ENCODE data around the gene GADL1. TPM values are rescaled to one million over a fixed set of nuclear protein-coding genes. Genes with fewer than 3 reads are reported as not detected.

GADL1 gene
- total and polyA plus RNA-seq, 2 experiments from 2014 or later = not detected

DNA sequence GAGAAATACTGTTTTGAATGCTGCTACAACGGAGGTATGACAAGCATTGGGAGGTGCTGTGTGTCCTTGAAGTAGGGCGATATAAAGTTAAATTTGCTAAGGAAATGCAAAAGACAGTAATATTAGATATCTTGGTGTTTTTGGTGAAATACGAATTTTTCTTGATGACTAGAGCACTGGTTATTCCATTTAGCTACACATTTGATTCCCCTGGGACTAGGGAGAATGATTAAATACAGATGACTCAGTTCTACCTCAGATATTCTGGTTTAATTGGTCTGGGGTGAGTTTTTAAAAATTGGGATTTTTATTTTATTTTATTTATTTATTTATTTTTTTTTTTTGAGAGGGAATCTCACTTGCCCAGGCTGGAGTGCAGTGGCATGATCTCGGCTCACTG is 18.7 kb upstream of the GADL1 start:
- Histone ChIP-seq H3K4me2 (ENCODE audit: unreplicated experiment) (no peak overlapping the region), H3K9me3 (ENCODE audit: low read depth) (no peaks in the 10 kb centered on the region)

DNA sequence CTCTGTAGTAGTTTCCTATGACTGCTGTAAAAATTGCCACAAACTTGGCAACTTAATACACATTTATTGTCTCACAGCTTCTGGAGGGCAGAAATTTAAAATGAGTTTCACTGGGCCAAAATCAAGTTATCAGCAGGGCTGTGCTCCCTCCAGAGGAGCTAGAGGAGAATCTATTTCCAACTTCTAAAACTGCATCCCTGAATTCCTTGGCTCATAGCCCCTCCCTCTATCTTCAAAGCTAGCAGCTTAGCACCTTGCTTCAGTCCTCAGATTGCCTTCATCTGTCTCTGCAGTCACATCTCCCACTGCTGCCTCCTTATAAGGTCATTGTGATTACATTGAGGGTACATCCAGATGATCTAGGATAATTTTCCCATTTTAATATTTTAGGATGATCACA is 17.8 kb upstream of the GADL1 start:
- Histone ChIP-seq H3K9me2 (ENCODE audit: insufficient read depth) (no peaks in the 10 kb centered on the region), H3K27ac (no peak overlapping the region), H3K79me2 (ENCODE audit: insufficient read depth) (no peaks in the 10 kb centered on the region), H3K4me3 (no peak overlapping the region), H3K27me3 (replicated peaks; ENCODE audit: insufficient read depth) (no peaks in the 10 kb centered on the region), H3F3A (ENCODE audit: insufficient read depth) (peaks cover 43% of the 10 kb centered on the region), H2AFZ (no peak overlapping the region), H3K4me2 (ENCODE audit: unreplicated experiment) (no peak overlapping the region), H3K9me3 (ENCODE audit: low read depth) (no peaks in the 10 kb centered on the region), H4K20me1 (ENCODE audit: insufficient read depth) (no peaks in the 10 kb centered on the region), H3K4me1 (ENCODE audit: insufficient read depth) (peaks cover 42% of the 10 kb centered on the region), H3K36me3 (ENCODE audit: low read depth) (no peaks in the 10 kb centered on the region), H3K9ac (no peak overlapping the region)
- no peak for DNase-seq
- TF ChIP-seq EZH2phosphoT487 (IDR thresholded peaks at IDR 0.05; ENCODE audit: insufficient read depth, low read depth) (no peak), EZH2 (IDR thresholded peaks at IDR 0.05; ENCODE audit: insufficient read depth, poor library complexity, severe bottlenecking) (no peak)
- in situ Hi-C loops (cut with MboI) = no loop called here

More for the DNA sequence above, 18.7 kb upstream of the GADL1 start:
- Histone ChIP-seq H4K20me1 (ENCODE audit: insufficient read depth) (no peaks in the 10 kb centered on the region), H3F3A (ENCODE audit: insufficient read depth) (peaks cover 43% of the 10 kb centered on the region), H3K4me1 (ENCODE audit: insufficient read depth) (peaks cover 42% of the 10 kb centered on the region), H3K27me3 (replicated peaks; ENCODE audit: insufficient read depth) (no peaks in the 10 kb centered on the region), H3K27ac (no peak overlapping the region), H3K9me2 (ENCODE audit: insufficient read depth) (no peaks in the 10 kb centered on the region), H3K79me2 (ENCODE audit: insufficient read depth) (no peaks in the 10 kb centered on the region), H3K36me3 (ENCODE audit: low read depth) (no peaks in the 10 kb centered on the region), H2AFZ (no peak overlapping the region), H3K4me3 (no peak overlapping the region), H3K9ac (no peak overlapping the region)
- WGBS, 2 experiments (ENCODE audit: low coverage in 1 of 2, low lambda C conversion rate in 2 of 2, missing lambda C conversion rate in 2 of 2) = 26 to 38% methylated on average over 3 to 4 of the region's 4 CpGs
- TF ChIP-seq EZH2 (IDR thresholded peaks at IDR 0.05; ENCODE audit: insufficient read depth, poor library complexity, severe bottlenecking) (no peak), EZH2phosphoT487 (IDR thresholded peaks at IDR 0.05; ENCODE audit: insufficient read depth, low read depth) (no peak)
- peak; percentile 79 for DNase-seq
- in situ Hi-C loops (cut with MboI) = no loop called here

DNA sequence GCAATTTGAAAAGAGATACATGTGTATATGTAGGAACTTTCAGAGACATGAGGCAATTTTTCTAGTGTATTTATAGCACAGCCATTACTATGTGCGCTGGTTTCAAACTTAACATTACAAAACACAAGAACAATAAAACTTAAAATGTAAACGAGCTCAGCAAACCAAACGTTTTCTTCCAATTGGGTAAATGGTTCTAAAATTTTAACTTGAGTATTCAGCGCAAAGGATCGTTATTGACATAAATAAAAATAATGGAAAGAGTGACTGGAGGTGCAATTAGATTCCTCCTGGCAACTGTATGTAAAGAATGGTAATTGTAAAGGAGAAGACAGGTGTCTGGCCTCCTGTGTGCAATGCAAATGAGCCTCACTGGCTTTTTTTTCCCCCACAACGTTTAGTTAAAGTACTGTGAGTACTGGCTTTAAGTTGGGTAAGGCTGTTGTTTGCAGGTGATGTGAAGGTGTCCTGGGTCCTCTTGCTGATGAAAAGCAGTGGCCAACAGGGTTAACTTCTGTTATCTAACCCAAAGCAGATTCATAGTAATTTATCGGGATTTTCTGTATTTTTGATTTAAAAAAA is 14.1 kb upstream of the GADL1 start:
- no peaks in the 10 kb centered on the region for H3K27me3 ChIP-seq (replicated peaks; ENCODE audit: insufficient read depth)

DNA sequence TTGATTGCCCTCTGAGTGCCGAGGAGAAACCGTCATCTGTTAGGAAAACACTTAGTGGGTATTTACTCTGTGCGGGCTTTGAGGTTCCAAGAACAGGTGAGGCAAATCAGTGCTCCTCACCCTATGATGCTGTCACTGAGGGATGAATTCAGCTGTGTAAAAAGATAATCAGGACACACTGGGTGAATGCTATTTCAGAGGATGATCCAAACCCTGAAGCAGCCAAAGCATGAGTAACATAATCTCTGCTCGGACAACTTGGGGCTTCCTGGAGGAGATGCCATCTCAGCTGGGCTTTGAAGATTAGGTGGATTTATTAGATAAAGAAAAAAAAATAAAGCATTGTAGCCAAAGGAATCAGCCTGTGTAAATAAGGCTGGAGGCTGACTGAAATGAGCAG is 10.5 kb upstream of the GADL1 start:
- in situ Hi-C loops (cut with MboI) = no loop called here
- Histone ChIP-seq H3K27ac (no peak overlapping the region), H2AFZ (no peak overlapping the region), H4K20me1 (ENCODE audit: insufficient read depth) (no peaks in the 10 kb centered on the region), H3F3A (ENCODE audit: insufficient read depth) (peaks cover 5% of the 10 kb centered on the region; the same call in 1 of the 2 replicates), H3K36me3 (ENCODE audit: low read depth) (no peaks in the 10 kb centered on the region), H3K9me2 (ENCODE audit: insufficient read depth) (no peaks in the 10 kb centered on the region), H3K4me1 (ENCODE audit: insufficient read depth) (no peaks in the 10 kb centered on the region), H3K79me2 (ENCODE audit: insufficient read depth) (no peaks in the 10 kb centered on the region), H3K9me3 (ENCODE audit: low read depth) (no peaks in the 10 kb centered on the region), H3K9ac (no peak overlapping the region), H3K4me2 (ENCODE audit: unreplicated experiment) (no peak overlapping the region), H3K4me3 (no peak overlapping the region), H3K27me3 (replicated peaks; ENCODE audit: insufficient read depth) (no peaks in the 10 kb centered on the region)
- no peak for TF ChIP-seq EZH2phosphoT487 (IDR thresholded peaks at IDR 0.05; ENCODE audit: insufficient read depth, low read depth)
- peak; percentile 57 for DNase-seq
- WGBS, 2 experiments (ENCODE audit: low coverage in 1 of 2, low lambda C conversion rate in 2 of 2, missing lambda C conversion rate in 2 of 2) = 72 to 77% methylated on average over 4 of the region's 4 CpGs

More for the DNA sequence above, 14.1 kb upstream of the GADL1 start:
- Histone ChIP-seq H3K27ac (no peak overlapping the region), H3K4me2 (ENCODE audit: unreplicated experiment) (no peak overlapping the region), H3K4me3 (no peak overlapping the region), H3K9me3 (ENCODE audit: low read depth) (no peaks in the 10 kb centered on the region), H3K9ac (no peak overlapping the region), H2AFZ (no peak overlapping the region), H4K20me1 (ENCODE audit: insufficient read depth) (no peaks in the 10 kb centered on the region), H3F3A (ENCODE audit: insufficient read depth) (peaks cover 17% of the 10 kb centered on the region), H3K4me1 (ENCODE audit: insufficient read depth) (peaks cover 13% of the 10 kb centered on the region), H3K79me2 (ENCODE audit: insufficient read depth) (no peaks in the 10 kb centered on the region), H3K9me2 (ENCODE audit: insufficient read depth) (no peaks in the 10 kb centered on the region), H3K36me3 (ENCODE audit: low read depth) (no peaks in the 10 kb centered on the region)
- TF ChIP-seq EZH2 (IDR thresholded peaks at IDR 0.05; ENCODE audit: insufficient read depth, poor library complexity, severe bottlenecking) (no peak), EZH2phosphoT487 (IDR thresholded peaks at IDR 0.05; ENCODE audit: insufficient read depth, low read depth) (no peak)
- in situ Hi-C loops (cut with MboI) = no loop called here
- no peak for DNase-seq
- 62 to 63% methylated on average over 7 of the region's 7 CpGs for WGBS, 2 experiments (ENCODE audit: low coverage in 1 of 2, low lambda C conversion rate in 2 of 2, missing lambda C conversion rate in 2 of 2)

DNA sequence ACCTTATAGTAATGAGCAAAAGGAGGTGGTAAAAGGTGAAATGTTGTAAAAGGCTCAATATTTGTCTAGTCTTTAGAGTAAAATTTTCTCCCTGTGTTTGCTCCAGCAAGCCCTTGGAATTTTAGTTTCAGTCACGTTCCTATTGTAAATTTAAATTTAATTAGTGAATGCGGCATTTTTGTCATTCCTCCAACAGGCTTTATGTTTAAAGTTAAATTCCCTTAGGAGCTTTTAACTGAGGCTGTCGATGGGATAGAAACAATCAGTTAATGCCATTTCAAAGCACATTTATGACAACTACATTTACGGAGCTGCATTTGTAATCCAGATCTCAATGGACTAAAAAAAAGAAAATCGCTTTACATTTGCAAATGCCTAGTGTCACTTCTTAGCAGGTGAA is 868 bp upstream of the GADL1 start:
- Histone ChIP-seq H2AFZ (no peak overlapping the region), H4K20me1 (ENCODE audit: insufficient read depth) (no peaks in the 10 kb centered on the region), H3K36me3 (ENCODE audit: low read depth) (no peaks in the 10 kb centered on the region), H3K9me3 (ENCODE audit: low read depth) (no peaks in the 10 kb centered on the region), H3K4me2 (ENCODE audit: unreplicated experiment) (no peak overlapping the region), H3K9me2 (ENCODE audit: insufficient read depth) (no peaks in the 10 kb centered on the region), H3K4me3 (peak overlapping the region; percentile 78; the same call in 1 of the 2 replicates), H3F3A (ENCODE audit: insufficient read depth) (no peaks in the 10 kb centered on the region), H3K9ac (no peak overlapping the region), H3K4me1 (ENCODE audit: insufficient read depth) (no peaks in the 10 kb centered on the region), H3K79me2 (ENCODE audit: insufficient read depth) (no peaks in the 10 kb centered on the region), H3K27ac (no peak overlapping the region), H3K27me3 (replicated peaks; ENCODE audit: insufficient read depth) (0 out of 2 replicates have a peak, but pooled peaks cover 9% of the 10 kb centered on the region)
- no peak for TF ChIP-seq EZH2 (IDR thresholded peaks at IDR 0.05; ENCODE audit: insufficient read depth, poor library complexity, severe bottlenecking)
- no peak for TF ChIP-seq EZH2phosphoT487 (IDR thresholded peaks at IDR 0.05; ENCODE audit: insufficient read depth, low read depth)
- no peak for DNase-seq
- WGBS, 2 experiments (ENCODE audit: low coverage in 1 of 2, low lambda C conversion rate in 2 of 2, missing lambda C conversion rate in 2 of 2) = 88 to 95% methylated on average over 5 of the region's 5 CpGs
- in situ Hi-C loops (cut with MboI) = no loop called here
